Transverse colon (tissue), 4 donors: Measurements from ENCODE around the gene STRBP. TPM values are rescaled to one million over a fixed set of nuclear protein-coding genes. Genes with fewer than 3 reads are reported as not detected.
"Not testable (repeated sequence)": the region's sequence is repeated elsewhere in the genome, so short reads cannot be mapped to it uniquely, and the experiment has no call there.

Source experiments
- DNase-seq: peaks from one replicate; pipeline ENCODE4 v3.0.0-alpha.2; 2019
- H3K27ac ChIP-seq, 4 donors: fragments of 200-600 bp; sonication (generic); 2 replicates each; pipeline ENCODE4 v1.5.1; 2016 to 2018; ENCODE audit warnings: inconsistent platforms in 4 of 4
- H3K27me3 ChIP-seq: fragments of 200-600 bp; sonication (generic); 2 replicates; pipeline ENCODE4 v1.5.1; 2017; ENCODE audit warnings: inconsistent platforms
- H3K36me3 ChIP-seq, 4 donors: fragments of 200-600 bp; sonication (generic); 2 replicates each; pipeline ENCODE4 v1.5.1; 2017 to 2019; ENCODE audit warnings: inconsistent platforms in 4 of 4
- H3K4me1 ChIP-seq, 4 donors: fragments of 200-600 bp; sonication (generic); 2 replicates each; pipeline ENCODE4 v1.5.1; 2017 to 2020; ENCODE audit warnings: inconsistent platforms in 4 of 4
- H3K4me3 ChIP-seq, 4 donors: fragments of 200-600 bp; sonication (generic); 1 replicate in 1 of 4; 2 replicates in 3 of 4; pipeline versions ENCODE4 v1.5.1 to v1.6.1; 2017 to 2019; ENCODE audit warnings: inconsistent platforms in 4 of 4
- H3K9me3 ChIP-seq, 2 donors: fragments of 200-600 bp; sonication (generic); 2 replicates each; pipeline ENCODE4 v1.5.1; 2017 to 2019; ENCODE audit warnings: inconsistent platforms in 2 of 2
- CTCF ChIP-seq, 5 experiments: fragments of 200-600 bp in 3 of 5; fragments of 450-650 bp in 2 of 5; sonication (generic) in 3 of 5; IDR thresholded peaks; 1 replicate in 2 of 5; 2 replicates in 3 of 5; pipeline ENCODE4 v1.5.1; 2016 to 2017; ENCODE audit warnings: antibody characterized with exemption in 5 of 5, inconsistent platforms in 3 of 5, mild to moderate bottlenecking in 2 of 5, moderate library complexity in 1 of 5
- EP300 ChIP-seq: sonication (generic); formaldehyde crosslinking; IDR thresholded peaks from one replicate; pipeline ENCODE4 v1.6.1; 2017; ENCODE audit warnings: antibody characterized with exemption, low read depth
- POLR2A ChIP-seq: fragments of 450-650 bp; IDR thresholded peaks from one replicate; pipeline ENCODE4 v1.6.1; 2016; ENCODE audit warnings: antibody characterized with exemption, mild to moderate bottlenecking, moderate library complexity
- POLR2AphosphoS5 ChIP-seq, 3 donors: sonication (generic); formaldehyde crosslinking; IDR thresholded peaks; one replicate each; pipeline ENCODE4 v1.6.1; 2016; ENCODE audit warnings: antibody characterized with exemption in 3 of 3
- WGBS, 2 donors: methylation state at CpG; one replicate each; pipeline ENCODE4 v1.1.5; 2018; ENCODE audit warnings: low coverage in 1 of 2; 5-methylcytosine and 5-hydroxymethylcytosine counted together
- in situ Hi-C, 4 donors: fragments of 200-750 bp; cut with MboI; loops; one replicate each; pipeline versions ENCODE4 v1.15.0 to v1.15.1; 2017; ENCODE audit warnings: low sequenced_read_pairs in 3 of 4, low pct_ligation_motif_present in 1 of 4, low pct_unique_long_range_greater_than_20kb in 1 of 4
- intact Hi-C: fragments of 100-400 bp; cut with DNase I; formaldehyde crosslinking; loops from one replicate; pipeline ENCODE4 v1.15.1; 2023; ENCODE audit warnings: low total_unique reads
- total RNA-seq, 4 donors: library from RNA; depleted of rRNA; stranded (reverse); fragments of >200 nt; gene quantifications; one replicate each; pipeline ENCODE4 v1.1.0, GENCODE V29; 2016

STRBP gene
- total RNA-seq, 4 donors from 2014 or later, result 19.1 to 50.3 (median 43.2) TPM

GRCh38 chr9:123250504-123250903 lies 17.9 kb downstream of the STRBP start:
- H3K4me3 ChIP-seq, result no peak overlapping the region
- no peak overlapping the region for H3K27ac ChIP-seq
- no peaks in the 10 kb centered on the region for H3K27me3 ChIP-seq
- in situ Hi-C loops, result no loop called here
- no peak for DNase-seq
- TF ChIP-seq POLR2AphosphoS5 (IDR thresholded peaks at IDR 0.05) (no peak), CTCF (IDR thresholded peaks at IDR 0.05) (no peak), EP300 (no peak), POLR2A (no peak)
- WGBS, 2 donors, result 87 to 100% methylated on average over 1 of the region's 1 CpG
- H3K4me1 ChIP-seq, result peaks cover 0 to 38% (median 8%) of the 10 kb centered on the region in 4 donors
- H3K9me3 ChIP-seq, result no peaks in the 10 kb centered on the region
- no peaks in the 10 kb centered on the region for H3K36me3 ChIP-seq
- intact Hi-C loops, result no loop called here

GRCh38 chr9:123249162-123249561 lies 19.2 kb downstream of the STRBP start:
- H3K9me3 ChIP-seq, DNase-seq, H3K27me3 ChIP-seq, intact Hi-C loops, H3K4me3 ChIP-seq, H3K36me3 ChIP-seq, in situ Hi-C loops: not testable (repeated sequence)
- WGBS, 2 donors, result 92 to 93% methylated on average over 2 to 4 of the region's 4 CpGs
- Histone ChIP-seq H3K27ac (peak overlapping the region in 1 of 4 donors; percentile 47), H3K4me1 (peaks cover 0 to 38% (median 8%) of the 10 kb centered on the region in 4 donors)

- intact Hi-C loops, result no loop called here
These were observed 19.8 kb downstream of the STRBP start for GRCh38 chr9:123248630-123249029.

GRCh38 chr9:123246534-123246933 lies 21.9 kb downstream of the STRBP start:
- Histone ChIP-seq H3K36me3 (no peaks in the 10 kb centered on the region), H3K4me3 (no peak overlapping the region), H3K27ac (no peak overlapping the region), H3K9me3 (no peaks in the 10 kb centered on the region), H3K4me1 (peaks cover 0 to 26% (median under 1%) of the 10 kb centered on the region in 4 donors), H3K27me3 (no peaks in the 10 kb centered on the region)
- DNase-seq, result no peak
- TF ChIP-seq CTCF (IDR thresholded peaks at IDR 0.05) (no peak), POLR2A (no peak), EP300 (no peak), POLR2AphosphoS5 (IDR thresholded peaks at IDR 0.05) (no peak)
- intact Hi-C loops (no loop called here), in situ Hi-C loops (no loop called here)

More at GRCh38 chr9:123248630-123249029, 19.8 kb downstream of the STRBP start:
- no peak for TF ChIP-seq POLR2AphosphoS5 (IDR thresholded peaks at IDR 0.05)
- TF ChIP-seq CTCF (IDR thresholded peaks at IDR 0.05), result no peak
- TF ChIP-seq POLR2A, result no peak
- no peak for TF ChIP-seq EP300
- Histone ChIP-seq H3K27ac (peak overlapping the region in 1 of 4 donors; percentile 47), H3K4me3 (no peak overlapping the region), H3K36me3 (no peaks in the 10 kb centered on the region), H3K9me3 (no peaks in the 10 kb centered on the region), H3K4me1 (peaks cover 0 to 38% (median 8%) of the 10 kb centered on the region in 4 donors), H3K27me3 (no peaks in the 10 kb centered on the region)
- WGBS, 2 donors, result 46 to 70% methylated on average over 2 of the region's 2 CpGs
- no peak for DNase-seq
- in situ Hi-C loops, result no loop called here

GRCh38 chr9:123239726-123240125 lies 28.7 kb downstream of the STRBP start:
- no peak for TF ChIP-seq POLR2A
- no peak for TF ChIP-seq CTCF (IDR thresholded peaks at IDR 0.05)
- no peak for TF ChIP-seq EP300
- no peak for TF ChIP-seq POLR2AphosphoS5 (IDR thresholded peaks at IDR 0.05)
- intact Hi-C loops (no loop called here), in situ Hi-C loops (no loop called here)
- Histone ChIP-seq H3K4me1 (peaks cover 0 to 5% (median 0%) of the 10 kb centered on the region in 4 donors), H3K36me3 (no peaks in the 10 kb centered on the region), H3K4me3 (no peak overlapping the region), H3K27me3 (no peaks in the 10 kb centered on the region), H3K9me3 (no peaks in the 10 kb centered on the region), H3K27ac (no peak overlapping the region)
- WGBS, 2 donors, result 100% methylated on average over 1 of the region's 1 CpG
- DNase-seq, result no peak
